A673 (cell line): ENCODE data around the gene CEBPA. TPM values are rescaled to one million over a fixed set of nuclear protein-coding genes. Genes with fewer than 3 reads are reported as not detected.

Experiments
- BruUV-seq: library from RNA; stranded (reverse); fragments of 400-500 nt; replicated peaks from 2 replicates; lab custom pipeline; 2021; lab: Mats Ljungman, UMichigan
- CTCF ChIA-PET: fragments of 300-600 bp; sonication (Branson Sonifier 250); formaldehyde crosslinking; loops from one replicate; lab custom pipeline; 2022; ENCODE audit warnings: antibody characterized with exemption; lab: Charles Lee
- POLR2A ChIA-PET: fragments of 300-600 bp; sonication (Branson Sonifier 250); formaldehyde crosslinking; loops from one replicate; lab custom pipeline; 2022; ENCODE audit warnings: antibody characterized with exemption; ENCODE audit not compliant: low non-redundant PET; lab: Charles Lee
- DNase-seq: peaks from one replicate; pipeline ENCODE4 v3.0.0-alpha.2; 2015; ENCODE audit warnings: low spot score
- H3K27ac ChIP-seq: fragments of 200-600 bp; sonication (generic); 2 replicates; pipeline ENCODE4 v1.5.1; 2016; ENCODE audit warnings: mixed run types, low read depth, mild to moderate bottlenecking, mixed read lengths, antibody characterized with exemption, low read length; ENCODE audit not compliant: poor library complexity, severe bottlenecking
- H3K27me3 ChIP-seq: fragments of 200-600 bp; sonication (generic); replicated peaks from 2 replicates; pipeline ENCODE4 v1.6.1; 2017; ENCODE audit warnings: mixed run types, low read depth, mild to moderate bottlenecking, mixed read lengths, antibody characterized with exemption, low read length; ENCODE audit not compliant: insufficient read depth, poor library complexity
- H3K36me3 ChIP-seq: fragments of 200-600 bp; sonication (generic); 2 replicates; pipeline ENCODE4 v1.6.1; 2016; ENCODE audit warnings: mixed run types, mild to moderate bottlenecking, mixed read lengths, antibody characterized with exemption, low read length; ENCODE audit not compliant: insufficient read depth, poor library complexity, severe bottlenecking
- H3K4me1 ChIP-seq: fragments of 200-600 bp; sonication (generic); 2 replicates; pipeline ENCODE4 v1.6.1; 2017; ENCODE audit warnings: mixed run types, mild to moderate bottlenecking, mixed read lengths, antibody characterized with exemption, low read length; ENCODE audit not compliant: insufficient read depth, poor library complexity, severe bottlenecking
- H3K4me3 ChIP-seq: fragments of 200-600 bp; sonication (generic); 2 replicates; pipeline ENCODE4 v1.5.1; 2016; ENCODE audit warnings: low read depth, mixed run types, mild to moderate bottlenecking, mixed read lengths, low read length; ENCODE audit not compliant: poor library complexity, severe bottlenecking
- H3K9me3 ChIP-seq: fragments of 200-600 bp; sonication (generic); 2 replicates; pipeline ENCODE4 v1.6.1; 2016; ENCODE audit warnings: mixed run types, low read depth, mild to moderate bottlenecking, mixed read lengths, antibody characterized with exemption, low read length; ENCODE audit not compliant: poor library complexity, severe bottlenecking
- EZH2 ChIP-seq: fragments of 200-600 bp; sonication (generic); IDR thresholded peaks from 2 replicates; pipeline ENCODE4 v1.6.1; 2017; ENCODE audit warnings: borderline replicate concordance, low read depth, mild to moderate bottlenecking, mixed read lengths, antibody characterized with exemption, low read length; ENCODE audit not compliant: poor library complexity, severe bottlenecking
- intact Hi-C: fragments of 100-400 bp; cut with micrococcal nuclease; formaldehyde crosslinking; loops from one replicate; pipeline ENCODE4 v1.10.0; 2022; ENCODE audit not compliant: unreplicated experiment
- total RNA-seq: library from RNA; stranded (reverse); gene quantifications from 2 replicates; pipeline ENCODE4 v1.2.3, GENCODE V29; 2021
- TF ChIP-seq, protein P1 (sequence below): fragments of 300-800, 200-600 bp; sonication (generic); conservative IDR thresholded peaks from 2 replicates; pipeline ENCODE4 v1.5.1; 2017; ENCODE audit warnings: low read depth, mild to moderate bottlenecking, antibody characterized with exemption, low read length, moderate library complexity, mixed read lengths

CEBPA gene
- total RNA-seq, 1 experiment from 2014 or later: 1.4 TPM

- POLR2A ChIA-PET: no interaction called here
- CTCF ChIA-PET: no interaction called here
- no peaks in the 10 kb centered on the region for H3K36me3 ChIP-seq
Observed at GRCh38 chr19:33267706-33268105, 34.6 kb downstream of the CEBPA start.

GRCh38 chr19:33266974-33267484 lies 35.3 kb downstream of the CEBPA start:
- CTCF ChIA-PET: no interaction called here
- intact Hi-C loops: no loop called here

More at GRCh38 chr19:33267706-33268105, 34.6 kb downstream of the CEBPA start:
- DNase-seq: no peak
- Histone ChIP-seq H3K4me3 (no peak overlapping the region), H3K4me1 (no peaks in the 10 kb centered on the region), H3K27ac (no peak overlapping the region), H3K9me3 (no peaks in the 10 kb centered on the region), H3K27me3 (no peaks in the 10 kb centered on the region)
- intact Hi-C loops: no loop called here
- no TSS peak for BruUV-seq
- no peak for TF ChIP-seq EZH2

DNA sequence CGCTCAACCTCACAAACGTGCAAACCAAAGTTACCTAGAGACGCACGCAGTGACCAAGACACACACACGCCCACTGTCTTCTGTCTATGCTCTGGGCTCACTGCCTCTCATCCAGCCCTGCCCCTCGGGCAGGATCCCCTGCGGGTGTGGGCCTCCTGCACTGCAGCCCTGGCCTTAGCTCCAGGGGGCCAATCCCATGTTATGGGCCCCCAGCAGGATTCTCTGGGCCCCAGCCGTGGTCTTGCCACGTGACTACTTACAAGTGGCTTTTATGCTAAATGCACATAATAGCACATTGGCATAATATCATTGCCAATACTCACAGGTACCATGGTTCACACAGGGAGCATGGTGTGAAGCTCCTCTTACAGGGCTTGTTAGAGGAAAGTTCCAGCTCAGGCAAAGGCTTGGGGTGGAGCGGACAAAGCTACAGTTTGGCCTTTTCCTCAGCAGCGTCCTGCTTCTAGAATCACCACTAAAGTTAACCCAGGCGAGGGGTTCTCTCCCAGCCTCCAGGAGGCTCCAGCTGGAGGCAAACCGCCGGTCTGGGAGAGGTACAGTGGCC lies 37.4 kb downstream of the CEBPA start:
- Histone ChIP-seq H3K27ac (no peak overlapping the region), H3K4me3 (no peak overlapping the region), H3K4me1 (no peaks in the 10 kb centered on the region), H3K9me3 (no peaks in the 10 kb centered on the region), H3K27me3 (no peaks in the 10 kb centered on the region), H3K36me3 (no peaks in the 10 kb centered on the region)
- no peak for DNase-seq
- intact Hi-C loops: no loop called here
- CTCF ChIA-PET: no interaction called here
- BruUV-seq: no TSS peak
- TF ChIP-seq EZH2: no peak
- TF ChIP-seq, protein P1, sequence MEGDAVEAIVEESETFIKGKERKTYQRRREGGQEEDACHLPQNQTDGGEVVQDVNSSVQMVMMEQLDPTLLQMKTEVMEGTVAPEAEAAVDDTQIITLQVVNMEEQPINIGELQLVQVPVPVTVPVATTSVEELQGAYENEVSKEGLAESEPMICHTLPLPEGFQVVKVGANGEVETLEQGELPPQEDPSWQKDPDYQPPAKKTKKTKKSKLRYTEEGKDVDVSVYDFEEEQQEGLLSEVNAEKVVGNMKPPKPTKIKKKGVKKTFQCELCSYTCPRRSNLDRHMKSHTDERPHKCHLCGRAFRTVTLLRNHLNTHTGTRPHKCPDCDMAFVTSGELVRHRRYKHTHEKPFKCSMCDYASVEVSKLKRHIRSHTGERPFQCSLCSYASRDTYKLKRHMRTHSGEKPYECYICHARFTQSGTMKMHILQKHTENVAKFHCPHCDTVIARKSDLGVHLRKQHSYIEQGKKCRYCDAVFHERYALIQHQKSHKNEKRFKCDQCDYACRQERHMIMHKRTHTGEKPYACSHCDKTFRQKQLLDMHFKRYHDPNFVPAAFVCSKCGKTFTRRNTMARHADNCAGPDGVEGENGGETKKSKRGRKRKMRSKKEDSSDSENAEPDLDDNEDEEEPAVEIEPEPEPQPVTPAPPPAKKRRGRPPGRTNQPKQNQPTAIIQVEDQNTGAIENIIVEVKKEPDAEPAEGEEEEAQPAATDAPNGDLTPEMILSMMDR: no peak
- POLR2A ChIA-PET: no interaction called here

More at GRCh38 chr19:33266974-33267484, 35.3 kb downstream of the CEBPA start:
- H3K27me3 ChIP-seq: no peaks in the 10 kb centered on the region
- POLR2A ChIA-PET: no interaction called here
- H3K4me3 ChIP-seq: no peak overlapping the region
- H3K4me1 ChIP-seq: no peaks in the 10 kb centered on the region
- no peaks in the 10 kb centered on the region for H3K9me3 ChIP-seq
- BruUV-seq: no TSS peak
- TF ChIP-seq EZH2: no peak
- TF ChIP-seq, protein P1: no peak
- no peak overlapping the region for H3K27ac ChIP-seq
- no peaks in the 10 kb centered on the region for H3K36me3 ChIP-seq
- no peak for DNase-seq
